Neural progenitor cell (in vitro differentiated cells): ENCODE data around the gene SH3BP2. TPM values are rescaled to one million over a fixed set of nuclear protein-coding genes. Genes with fewer than 3 reads are reported as not detected.

Experiments
- DNase-seq: peaks from one replicate; pipeline ENCODE4 v3.0.0-alpha.2; 2016; ENCODE audit warnings: low spot score
- H2AFZ ChIP-seq: fragments of 200-600 bp; sonication (generic); replicated peaks from 2 replicates; pipeline ENCODE4 v1.6.1; 2016; ENCODE audit warnings: antibody characterized with exemption
- H3F3A ChIP-seq: fragments of 200-600 bp; sonication (generic); 2 replicates; pipeline ENCODE4 v1.6.1; 2016; ENCODE audit warnings: antibody characterized with exemption, low read depth
- H3K27ac ChIP-seq: fragments of 200-600 bp; sonication (generic); 2 replicates; pipeline ENCODE4 v1.5.1; 2016; ENCODE audit warnings: mild to moderate bottlenecking
- H3K27me3 ChIP-seq: fragments of 200-600 bp; sonication (generic); 2 replicates; pipeline ENCODE4 v1.6.1; 2016; ENCODE audit warnings: mild to moderate bottlenecking, moderate library complexity
- H3K36me3 ChIP-seq: fragments of 200-600 bp; sonication (generic); 2 replicates; pipeline ENCODE4 v1.5.1; 2016
- H3K4me1 ChIP-seq: fragments of 200-600 bp; sonication (generic); 2 replicates; pipeline ENCODE4 v1.6.1; 2016; ENCODE audit warnings: mixed run types
- H3K4me2 ChIP-seq: fragments of 200-600 bp; sonication (generic); 2 replicates; pipeline ENCODE4 v1.6.1; 2016
- H3K4me3 ChIP-seq: fragments of 200-600 bp; sonication (generic); 2 replicates; pipeline ENCODE4 v1.5.1; 2016
- H3K79me2 ChIP-seq: fragments of 200-600 bp; sonication (generic); 2 replicates; pipeline ENCODE4 v1.6.1; 2016; ENCODE audit warnings: low read depth
- H3K9ac ChIP-seq: fragments of 200-600 bp; sonication (generic); 2 replicates; pipeline ENCODE4 v1.6.1; 2016
- H3K9me3 ChIP-seq: fragments of 200-600 bp; sonication (generic); 2 replicates; pipeline ENCODE4 v1.5.1; 2016; ENCODE audit warnings: low read depth
- H4K20me1 ChIP-seq: fragments of 200-600 bp; sonication (generic); 2 replicates; pipeline ENCODE4 v1.6.1; 2016; ENCODE audit warnings: low read depth
- H3K27ac Mint-ChIP-seq: 3 replicates; pipeline ENCODE4 v1.8.0; 2021; ENCODE audit warnings: mixed read lengths
- H3K27me3 Mint-ChIP-seq: 2 replicates; pipeline ENCODE4 v1.8.0; 2022; ENCODE audit warnings: low read depth, mild to moderate bottlenecking, inconsistent platforms, moderate library complexity, mixed read lengths; ENCODE audit not compliant: insufficient read depth
- H3K36me3 Mint-ChIP-seq: 3 replicates; pipeline ENCODE4 v1.8.0; 2021; ENCODE audit warnings: mixed read lengths
- H3K4me1 Mint-ChIP-seq: 3 replicates; pipeline ENCODE4 v1.8.0; 2021; ENCODE audit warnings: mixed read lengths
- H3K4me3 Mint-ChIP-seq: 3 replicates; pipeline ENCODE4 v1.8.0; 2021; ENCODE audit warnings: mild to moderate bottlenecking, moderate library complexity, mixed read lengths
- H3K9me3 Mint-ChIP-seq: 3 replicates; pipeline ENCODE4 v1.8.0; 2020; ENCODE audit warnings: mixed read lengths
- CTCF ChIP-seq: fragments of 200-600 bp; sonication (generic); IDR thresholded peaks from 2 replicates; pipeline ENCODE4 v1.5.1; 2017; ENCODE audit warnings: antibody characterized with exemption, mild to moderate bottlenecking
- EZH2 ChIP-seq: fragments of 200-600 bp; sonication (generic); IDR thresholded peaks from 2 replicates; pipeline ENCODE4 v1.6.1; 2017; ENCODE audit warnings: antibody characterized with exemption, mild to moderate bottlenecking, moderate library complexity
- EZH2phosphoT487 ChIP-seq: fragments of 200-600 bp; sonication (generic); IDR thresholded peaks from 2 replicates; pipeline ENCODE4 v1.6.1; 2017; ENCODE audit warnings: antibody characterized with exemption
- total RNA-seq: library from RNA; depleted of rRNA; stranded (reverse); fragments of >200 nt; gene quantifications from 2 replicates; pipeline ENCODE4 v1.2.3, GENCODE V29; 2015; ENCODE audit warnings: low replicate concordance

SH3BP2 gene
- total RNA-seq, 1 donor from 2014 or later = 11.8 TPM

- Mint-ChIP-seq H3K36me3 (no peaks in the 10 kb centered on the region), H3K4me1 (peaks cover 43% of the 10 kb centered on the region), H3K9me3 (peaks cover 13% of the 10 kb centered on the region), H3K27me3 (peaks cover 11% of the 10 kb centered on the region), H3K4me3 (no peak overlapping the region), H3K27ac (no peak overlapping the region)
- no peak for TF ChIP-seq EZH2
- TF ChIP-seq EZH2phosphoT487 = no peak
- TF ChIP-seq CTCF = no peak
- no peak overlapping the region for H3K9ac ChIP-seq
- H4K20me1 ChIP-seq = no peaks in the 10 kb centered on the region
- peaks cover 12% of the 10 kb centered on the region for H3F3A ChIP-seq
- H3K27me3 ChIP-seq = peaks cover 14% of the 10 kb centered on the region
- no peak for DNase-seq
- H3K79me2 ChIP-seq = peaks cover 15% of the 10 kb centered on the region
- H3K4me1 ChIP-seq = peaks cover 16% of the 10 kb centered on the region
- H3K4me3 ChIP-seq = no peak overlapping the region
- H3K36me3 ChIP-seq = no peaks in the 10 kb centered on the region
- H2AFZ ChIP-seq = no peak overlapping the region
- no peak overlapping the region for H3K4me2 ChIP-seq
- H3K27ac ChIP-seq = no peak overlapping the region
- H3K9me3 ChIP-seq = peaks cover 3% of the 10 kb centered on the region
These were observed 21.9 kb downstream of the SH3BP2 start for GRCh38 chr4:2814627-2815270.

GRCh38 chr4:2816401-2816954 is 23.6 kb downstream of the SH3BP2 start:
- H3K79me2 ChIP-seq = peaks cover 22% of the 10 kb centered on the region
- H3K9me3 ChIP-seq = peaks cover 3% of the 10 kb centered on the region
- no peak overlapping the region for H2AFZ ChIP-seq
- H3K4me2 ChIP-seq = no peak overlapping the region
- peaks cover 12% of the 10 kb centered on the region for H3F3A ChIP-seq
- no peak overlapping the region for H3K27ac ChIP-seq
- no peaks in the 10 kb centered on the region for H3K36me3 Mint-ChIP-seq
- peaks cover 14% of the 10 kb centered on the region for H3K27me3 ChIP-seq
- no peaks in the 10 kb centered on the region for H4K20me1 ChIP-seq
- peaks cover 11% of the 10 kb centered on the region for H3K4me1 ChIP-seq
- H3K4me3 Mint-ChIP-seq = peak overlapping the region; percentile 84
- peaks cover 11% of the 10 kb centered on the region for H3K27me3 Mint-ChIP-seq
- no peak overlapping the region for H3K9ac ChIP-seq
- H3K4me3 ChIP-seq = no peak overlapping the region
- no peaks in the 10 kb centered on the region for H3K36me3 ChIP-seq
- no peak overlapping the region for H3K27ac Mint-ChIP-seq
- TF ChIP-seq EZH2phosphoT487 = no peak
- no peak for TF ChIP-seq EZH2
- TF ChIP-seq CTCF = no peak
- peaks cover 29% of the 10 kb centered on the region for H3K4me1 Mint-ChIP-seq
- DNase-seq = no peak
- H3K9me3 Mint-ChIP-seq = peaks cover 13% of the 10 kb centered on the region

GRCh38 chr4:2817137-2817536 is 24.3 kb downstream of the SH3BP2 start:
- Histone ChIP-seq H3K27me3 (peaks cover 14% of the 10 kb centered on the region), H3K79me2 (peaks cover 22% of the 10 kb centered on the region), H3K9ac (no peak overlapping the region), H3K27ac (no peak overlapping the region), H3K4me3 (no peak overlapping the region), H3K4me1 (peaks cover 5% of the 10 kb centered on the region), H3F3A (peaks cover 12% of the 10 kb centered on the region), H3K36me3 (no peaks in the 10 kb centered on the region), H3K9me3 (peaks cover 3% of the 10 kb centered on the region), H3K4me2 (no peak overlapping the region), H4K20me1 (no peaks in the 10 kb centered on the region), H2AFZ (no peak overlapping the region)
- TF ChIP-seq EZH2 (no peak), CTCF (no peak), EZH2phosphoT487 (no peak)
- Mint-ChIP-seq H3K27ac (peak overlapping the region; percentile 46), H3K36me3 (no peaks in the 10 kb centered on the region), H3K27me3 (peaks cover 8% of the 10 kb centered on the region), H3K4me3 (peak overlapping the region; percentile 84), H3K9me3 (peaks cover 13% of the 10 kb centered on the region), H3K4me1 (peaks cover 23% of the 10 kb centered on the region)
- no peak for DNase-seq
